ENCODE measurements around the gene CACNB1.
A peak's percentile ranks its signal among the peaks of the same experiment; 100 is the strongest.
"Not testable (repeated sequence)": the region's sequence is repeated elsewhere in the genome, so short reads cannot be mapped to it uniquely, and the experiment has no call there.

CACNB1 gene

DNA sequence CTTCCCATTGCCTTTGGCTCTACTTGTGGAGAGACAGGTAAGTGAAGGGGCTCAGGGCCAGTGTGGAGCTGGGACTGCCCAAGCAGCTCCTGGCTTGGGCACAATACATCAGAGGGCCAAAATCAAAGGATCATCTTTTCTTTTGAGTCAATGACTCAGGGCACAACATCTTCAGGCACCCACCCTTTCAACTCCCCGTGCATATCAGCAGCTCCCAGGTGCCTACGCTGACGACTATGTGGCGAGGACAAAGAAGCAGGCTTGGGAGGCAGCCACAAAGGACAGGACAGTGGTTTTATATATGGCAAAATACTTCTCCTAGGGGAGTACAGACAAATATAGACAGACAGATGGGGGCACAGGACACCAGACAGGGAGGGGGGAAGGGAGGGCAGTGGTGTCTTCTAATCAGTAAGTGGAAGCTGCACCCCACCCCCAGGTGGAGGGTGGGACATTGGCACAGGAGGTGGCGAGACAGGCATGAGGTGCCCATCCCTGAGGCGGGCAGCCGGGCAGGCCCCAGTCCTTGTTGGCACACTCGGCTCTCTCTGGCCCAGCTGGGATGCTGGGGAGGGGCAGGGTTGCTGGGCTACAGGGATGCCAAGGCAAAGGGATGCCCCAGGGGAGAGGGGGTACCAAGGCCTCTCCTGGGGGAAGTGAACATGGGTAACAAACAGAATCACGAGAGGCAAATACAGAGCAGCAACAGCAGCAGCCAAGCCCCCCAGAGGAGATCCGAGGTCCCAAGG is 23.8 kb downstream of the CACNB1 start:
- no peak for DNase-seq

DNA sequence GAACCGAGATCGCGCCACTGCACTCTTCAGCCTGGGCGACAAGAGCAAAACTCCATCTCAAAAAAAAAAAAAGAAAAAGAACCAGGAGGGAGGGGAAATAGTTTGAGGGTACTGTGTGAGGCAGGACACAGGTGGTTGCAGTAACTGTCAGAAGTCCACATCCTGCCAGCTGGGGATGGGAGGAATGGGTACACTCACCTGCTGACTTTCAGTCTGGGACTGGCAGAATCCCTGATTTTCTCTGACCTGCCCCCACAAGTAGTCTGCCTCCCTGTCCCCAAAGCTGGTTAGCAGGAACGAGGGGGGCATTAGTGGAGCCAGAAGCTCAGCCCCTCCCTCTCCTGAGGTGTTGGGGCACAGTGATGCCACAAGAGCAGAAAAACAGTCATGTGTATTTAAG is 24.4 kb downstream of the CACNB1 start:
- no peak for DNase-seq

DNA sequence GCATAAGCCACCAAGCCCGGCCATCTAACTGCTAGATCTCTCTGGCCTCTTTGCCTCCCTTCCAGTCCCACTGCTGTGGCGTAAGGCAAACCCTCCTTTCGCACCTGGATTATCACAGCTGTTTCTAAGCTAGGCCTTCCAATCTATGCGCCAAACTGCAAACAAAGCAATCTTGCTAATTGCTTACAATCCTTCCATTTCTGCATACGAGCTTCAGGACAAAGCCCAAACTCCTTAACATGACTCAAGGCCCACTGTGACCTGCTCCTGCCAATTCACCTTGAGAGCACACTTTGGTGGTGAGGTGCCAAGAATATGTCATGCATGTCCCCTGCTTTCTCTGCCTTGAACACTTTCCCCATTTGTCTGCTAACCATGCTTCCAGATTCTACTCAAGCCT is 25.5 kb downstream of the CACNB1 start:
- peak; percentile 42 for DNase-seq

DNA sequence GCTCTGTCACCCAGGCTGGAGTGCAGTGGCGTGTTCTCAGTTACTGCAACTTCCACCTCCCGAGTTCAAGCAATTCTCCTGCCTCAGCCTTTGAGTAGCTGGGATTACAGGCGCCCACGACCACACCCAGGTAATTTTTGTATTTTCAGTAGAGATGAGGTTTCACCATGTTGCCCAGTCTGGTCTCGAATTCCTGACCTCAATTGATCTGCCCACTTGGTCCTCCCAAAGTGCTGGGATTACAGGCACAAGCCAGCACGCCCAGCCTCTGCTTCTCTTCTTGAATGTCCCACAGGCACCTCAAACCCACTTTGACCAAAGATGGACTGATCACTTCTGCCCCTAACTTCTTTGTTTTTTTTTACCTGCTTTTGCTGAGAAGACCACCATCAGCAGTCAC is 26.9 kb downstream of the CACNB1 start:
- no peak for DNase-seq

DNA sequence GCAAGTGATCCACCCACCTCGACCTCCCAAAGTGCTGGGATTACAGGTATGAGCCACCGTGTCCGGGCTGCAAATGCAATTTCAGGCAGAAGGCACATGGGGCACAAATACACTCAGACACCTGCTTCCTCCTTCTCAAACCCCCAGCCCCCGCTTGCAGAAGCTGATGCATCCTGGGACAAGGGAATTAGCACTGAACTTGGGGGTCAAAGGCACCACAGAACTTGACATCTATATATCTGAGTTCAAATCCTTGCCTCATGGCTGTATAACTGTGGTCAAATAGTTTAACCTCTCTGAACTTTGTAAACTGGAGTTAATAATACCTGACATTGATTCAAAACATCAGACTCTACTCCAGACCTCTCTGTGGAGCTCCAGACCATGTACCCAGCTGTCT is 27.4 kb downstream of the CACNB1 start:
- DNase-seq, result peak; percentile 15

DNA sequence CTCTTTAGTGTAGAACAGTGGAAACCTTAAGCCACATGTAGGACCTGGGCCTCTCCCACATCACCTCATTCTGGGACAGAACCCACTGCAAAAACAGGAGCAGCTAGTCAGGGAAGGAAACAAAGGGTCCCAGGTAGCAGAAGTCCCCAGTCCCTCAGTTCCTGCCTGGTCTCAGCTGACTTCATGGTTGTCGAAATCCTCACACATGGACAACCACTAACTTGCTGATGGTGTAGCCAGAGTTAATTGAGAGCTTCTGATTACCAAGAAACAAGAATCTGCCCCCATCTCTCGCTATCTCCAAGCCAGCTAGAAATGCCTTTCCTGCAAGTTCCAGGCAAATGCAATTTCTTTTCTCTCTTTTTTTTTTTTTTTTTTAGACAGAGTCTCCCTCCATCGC is 28.0 kb downstream of the CACNB1 start:
- no peak for DNase-seq

DNA sequence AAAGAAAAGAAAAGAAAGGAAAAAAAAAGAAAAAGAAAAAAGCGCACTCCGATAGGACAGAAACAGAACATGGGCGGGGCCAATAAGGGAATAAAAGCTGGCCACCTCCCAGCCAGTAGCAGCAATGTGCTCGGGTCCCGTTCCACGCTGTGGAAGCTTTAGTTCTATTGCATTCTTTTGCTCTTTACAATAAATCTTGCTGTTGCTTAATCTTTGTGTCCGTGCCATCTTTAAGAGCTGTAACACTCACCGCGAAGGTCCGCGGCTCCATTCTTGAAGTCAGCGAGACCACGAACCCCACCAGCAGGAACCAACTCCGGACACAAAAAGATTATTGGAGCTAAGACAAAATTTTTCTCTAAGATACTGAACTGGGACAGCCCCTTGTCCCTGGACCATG is 28.4 kb downstream of the CACNB1 start:
- no peak for DNase-seq

DNA sequence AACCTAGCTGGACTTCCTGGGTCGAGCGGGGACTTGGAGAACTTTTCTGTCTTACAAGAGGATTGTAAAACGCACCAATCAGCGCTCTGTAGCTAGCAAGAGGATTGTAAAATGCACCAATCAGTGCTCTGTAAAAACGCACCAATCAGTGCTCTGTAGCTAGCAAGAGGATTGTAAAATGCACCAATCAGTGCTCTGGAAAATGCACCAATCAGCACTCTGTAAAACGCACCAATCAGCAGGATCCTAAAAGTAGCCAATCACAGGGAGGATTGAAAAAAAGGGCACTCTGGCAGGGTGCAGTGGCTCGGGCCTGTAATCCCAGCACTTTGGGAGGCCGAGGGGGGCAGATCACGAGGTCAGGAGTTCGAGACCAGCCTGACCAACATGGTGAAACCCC is 29.0 kb downstream of the CACNB1 start:
- DNase-seq, result not testable (repeated sequence)

DNA sequence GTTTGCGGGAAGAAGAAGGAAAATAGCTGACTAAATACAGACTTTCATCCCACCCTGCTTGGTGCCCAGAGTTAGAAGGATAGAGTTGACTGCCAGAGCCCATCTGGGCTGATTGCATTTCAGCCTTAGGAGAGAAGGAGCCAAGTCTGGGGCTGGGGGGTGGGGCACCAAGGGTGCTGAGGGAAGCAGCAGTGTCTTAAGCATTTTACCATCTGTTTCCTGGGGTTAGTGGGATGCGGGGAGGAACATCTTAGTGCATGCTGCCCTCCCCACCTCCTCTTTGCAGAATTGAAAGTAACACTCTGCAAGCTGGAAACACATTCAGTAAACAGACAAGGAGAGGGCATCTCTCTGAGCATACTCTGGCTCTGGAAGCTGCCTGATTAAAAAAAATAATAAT is 30.0 kb downstream of the CACNB1 start:
- DNase-seq, result peak; percentile 98

DNA sequence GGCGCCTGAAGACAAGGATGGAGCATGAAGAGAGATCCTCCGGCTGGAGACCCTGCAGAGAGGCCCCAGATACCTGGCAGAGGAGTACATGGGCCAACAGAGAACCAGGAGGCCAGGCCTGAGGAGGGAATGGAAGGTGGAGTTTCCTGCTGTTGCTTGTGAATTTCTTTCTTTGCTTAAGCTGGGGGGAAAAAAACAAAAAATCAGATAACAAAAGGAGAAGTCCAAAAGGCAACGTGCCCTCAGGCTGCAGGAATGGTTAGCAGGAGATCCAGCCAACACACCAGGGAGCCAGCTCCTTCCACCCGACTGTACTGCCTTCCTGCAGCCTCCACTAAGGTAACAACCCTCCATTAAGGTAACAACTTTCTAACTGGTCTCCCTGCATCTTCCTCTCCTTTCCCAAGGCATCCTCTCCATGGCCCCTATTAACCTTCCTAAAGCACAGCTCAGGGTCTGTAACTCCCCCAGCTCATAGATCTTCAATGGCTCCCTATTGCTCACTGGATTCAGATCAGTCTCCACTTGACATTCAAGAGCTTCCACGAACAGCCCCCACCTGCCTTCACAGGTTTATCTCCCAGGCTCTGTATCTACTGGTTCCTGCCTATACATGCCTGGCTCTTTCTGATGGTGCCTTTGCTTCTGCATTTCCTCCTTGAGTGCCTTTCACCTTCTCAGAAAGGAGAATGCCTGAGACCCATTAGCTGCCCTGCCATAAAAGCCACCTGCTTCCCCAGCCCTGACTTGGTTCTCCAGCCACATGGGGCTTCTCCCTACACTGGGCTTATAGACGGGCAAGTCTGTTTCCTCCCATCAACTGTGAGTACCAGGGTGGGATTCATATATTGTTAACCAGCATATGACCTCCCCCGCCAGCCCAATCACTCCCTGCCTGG is 30.8 kb downstream of the CACNB1 start:
- DNase-seq, result peak; percentile 73

DNA sequence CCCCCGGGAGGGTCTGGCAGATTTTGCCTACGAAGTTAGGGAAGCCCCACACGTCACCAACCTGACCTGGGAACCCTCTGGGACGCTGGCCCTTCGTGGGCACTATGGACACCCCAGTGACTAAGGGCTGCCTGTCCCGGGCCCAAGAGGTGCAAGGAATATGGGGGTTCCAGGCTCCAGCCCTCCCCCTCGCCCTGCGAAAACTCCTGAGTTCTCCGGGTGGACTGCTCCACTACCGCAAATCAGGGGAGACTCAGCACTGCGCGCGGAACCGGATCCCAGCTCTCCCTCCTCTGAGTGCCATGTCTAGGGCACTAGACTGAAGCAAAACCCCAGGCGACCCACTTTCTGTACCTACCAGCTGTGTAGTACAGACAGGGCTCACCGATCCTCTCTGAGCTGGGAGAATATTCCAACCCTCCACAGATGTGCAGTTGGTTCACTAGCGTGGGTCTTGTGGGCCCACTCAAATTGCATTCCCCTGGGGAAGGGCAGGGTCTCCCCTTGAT is 31.6 kb downstream of the CACNB1 start, which contains the start of gene ARL5C:
Gene ARL5C (minus strand): TSS at position 321 of the 509 bp plus-strand sequence. CDS start 401 bp downstream, outside the sequence.
- no peak for DNase-seq

DNA sequence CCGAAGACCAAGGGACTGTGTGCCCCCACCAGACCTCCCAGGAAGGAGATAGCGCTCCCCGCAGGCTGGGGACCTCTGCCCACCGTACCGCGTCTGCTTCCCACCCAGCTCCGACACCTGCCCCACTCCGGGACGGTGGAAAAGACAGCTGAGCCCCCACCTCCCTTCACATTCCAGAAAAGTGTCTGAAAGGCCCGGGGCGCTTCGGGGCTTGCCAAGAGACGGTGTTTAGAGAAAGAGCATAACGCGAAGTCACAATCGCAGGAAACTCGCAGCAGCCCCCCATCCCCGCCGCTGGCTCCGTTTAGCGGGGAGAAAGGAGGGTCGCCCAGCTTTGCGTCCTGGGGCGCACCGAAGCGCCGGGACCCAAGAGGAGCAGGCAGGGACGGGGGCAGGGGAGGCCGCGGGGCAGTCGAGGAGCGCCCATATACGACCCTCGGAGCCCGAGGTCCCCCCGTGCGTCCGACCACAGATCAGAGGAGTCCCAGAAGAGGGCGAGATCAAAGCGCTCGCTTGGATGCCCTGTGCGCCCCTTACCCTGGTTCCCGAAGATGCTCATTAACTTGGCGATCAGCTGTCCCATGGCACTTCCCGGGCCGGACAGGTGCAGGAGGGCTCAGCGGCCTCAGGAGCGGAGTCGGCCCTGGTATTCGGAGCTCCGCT is 32.2 kb downstream of the CACNB1 start:
- no peak for DNase-seq

DNA sequence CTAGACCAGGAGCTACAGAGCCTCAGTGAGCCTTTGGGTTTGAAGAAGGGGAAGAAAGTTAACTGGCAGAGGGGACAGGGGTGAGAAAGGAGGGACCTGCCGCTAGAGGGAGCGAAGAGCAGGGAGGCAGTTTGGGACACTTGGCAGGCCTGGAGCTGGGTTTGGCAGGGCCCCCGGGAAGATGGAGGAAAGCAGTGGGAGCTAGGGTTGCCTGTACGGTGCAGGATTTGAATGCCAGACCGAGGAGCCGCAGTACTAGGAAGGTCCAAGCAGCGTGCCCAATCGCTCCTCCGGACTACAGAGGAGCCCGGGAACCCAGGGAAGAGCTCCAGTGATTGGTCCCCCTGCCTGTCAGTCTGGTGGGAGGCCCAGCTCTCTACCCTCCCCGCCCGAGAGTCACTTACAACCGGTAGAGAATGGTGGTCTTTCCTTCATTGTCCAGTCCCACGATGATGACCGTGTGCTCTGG is 32.8 kb downstream of the CACNB1 start:
- DNase-seq, result peak; percentile 92

DNA sequence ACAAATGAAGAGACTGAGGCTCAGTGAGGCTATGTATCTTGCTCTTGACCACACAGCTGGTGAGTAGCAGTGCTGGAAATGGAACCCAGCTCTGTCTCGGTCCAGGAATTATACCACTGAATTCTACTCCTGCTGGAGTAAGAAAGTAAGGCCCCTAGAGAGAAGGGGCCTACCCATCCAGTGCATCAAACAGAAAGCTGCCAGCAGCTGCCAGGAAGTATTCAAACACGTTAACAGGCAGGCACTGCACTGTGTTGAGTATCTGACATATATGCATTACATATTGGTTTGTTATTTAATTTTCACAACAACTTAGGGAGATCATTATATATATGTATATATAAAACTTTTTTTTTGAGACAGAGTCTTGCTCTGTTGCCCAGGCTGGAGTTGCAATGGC is 35.5 kb downstream of the CACNB1 start:
- DNase-seq, result no peak

DNA sequence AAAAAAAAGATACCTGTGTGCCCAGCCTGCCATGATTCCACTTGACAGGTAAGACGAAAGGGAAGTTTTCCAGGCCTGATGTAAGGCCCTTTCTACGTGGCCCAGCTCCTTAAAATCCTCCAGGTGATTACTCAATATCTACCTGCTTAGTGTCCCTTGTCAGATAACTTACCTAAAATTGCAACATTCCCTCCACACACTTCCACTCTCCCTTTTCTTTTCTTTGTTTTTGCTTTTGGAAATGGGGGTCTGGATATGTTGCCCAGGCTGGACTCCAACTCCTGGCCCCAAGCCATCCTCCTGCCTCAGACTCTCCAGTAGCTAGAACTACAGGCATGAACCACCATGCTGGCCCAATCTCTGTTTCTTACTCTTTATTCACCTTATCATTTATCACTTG is 38.8 kb downstream of the CACNB1 start:
- DNase-seq, result no peak

DNA sequence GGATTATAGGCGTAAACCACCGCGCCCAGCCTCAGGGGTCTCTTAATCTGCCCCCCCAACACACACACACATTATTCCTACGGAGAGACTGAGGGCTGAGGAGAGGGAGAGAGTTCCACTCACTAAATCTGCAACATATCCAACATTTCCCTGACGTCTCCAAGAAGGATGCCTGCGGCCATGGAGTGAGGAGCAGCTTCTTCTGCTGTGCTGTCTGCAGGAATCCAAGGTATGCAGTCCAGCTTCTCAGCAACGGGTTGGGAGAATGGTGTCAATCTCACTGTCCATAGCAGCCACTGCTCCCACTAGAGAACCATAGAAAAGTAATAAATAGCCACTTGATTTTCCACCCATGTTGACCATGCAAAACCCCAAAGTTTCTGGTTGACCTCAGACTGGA is 41.0 kb downstream of the CACNB1 start:
- DNase-seq, result no peak

DNA sequence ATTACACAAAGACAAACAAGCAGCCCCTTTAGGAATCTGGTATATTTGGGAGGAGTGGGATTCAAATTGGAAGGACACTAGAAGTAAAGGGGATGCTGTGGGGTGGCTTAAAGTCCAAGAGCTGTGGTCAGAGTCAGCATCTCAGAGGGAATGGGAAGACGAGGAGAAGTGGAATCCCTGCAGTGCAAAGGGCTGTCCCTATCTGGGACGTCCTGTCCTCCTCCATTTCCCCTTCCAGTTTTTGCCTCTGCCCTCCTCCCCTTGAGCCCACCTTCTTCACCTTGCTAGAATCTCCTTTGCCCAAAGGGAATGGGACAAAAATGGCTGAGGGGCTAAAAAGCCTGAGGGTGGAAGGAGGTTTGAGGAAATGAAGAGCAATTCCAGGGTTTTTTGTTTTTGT is 41.8 kb downstream of the CACNB1 start:
- DNase-seq, result no peak

DNA sequence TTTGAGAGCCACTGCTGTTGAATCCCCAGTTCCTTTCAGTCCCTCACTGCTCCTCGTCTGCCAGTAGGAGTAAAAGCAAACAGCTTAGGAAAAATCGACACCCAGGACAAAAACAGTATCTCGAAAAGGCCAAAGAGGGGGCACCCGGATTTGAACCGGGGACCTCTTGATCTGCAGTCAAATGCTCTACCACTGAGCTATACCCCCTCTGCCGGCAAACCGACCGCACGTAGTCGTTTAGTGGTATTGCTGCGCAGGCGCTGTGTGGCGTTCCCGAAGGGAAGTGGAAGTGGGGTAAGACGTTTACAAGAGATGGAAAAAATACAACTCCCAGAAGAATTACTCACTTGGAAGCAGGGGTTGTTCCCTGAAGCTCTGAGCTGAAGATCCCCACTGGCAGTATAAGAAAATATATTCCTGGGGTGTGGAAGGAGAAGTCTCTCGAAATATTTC is 43.8 kb downstream of the CACNB1 start:
- DNase-seq, result peak; percentile 93

DNA sequence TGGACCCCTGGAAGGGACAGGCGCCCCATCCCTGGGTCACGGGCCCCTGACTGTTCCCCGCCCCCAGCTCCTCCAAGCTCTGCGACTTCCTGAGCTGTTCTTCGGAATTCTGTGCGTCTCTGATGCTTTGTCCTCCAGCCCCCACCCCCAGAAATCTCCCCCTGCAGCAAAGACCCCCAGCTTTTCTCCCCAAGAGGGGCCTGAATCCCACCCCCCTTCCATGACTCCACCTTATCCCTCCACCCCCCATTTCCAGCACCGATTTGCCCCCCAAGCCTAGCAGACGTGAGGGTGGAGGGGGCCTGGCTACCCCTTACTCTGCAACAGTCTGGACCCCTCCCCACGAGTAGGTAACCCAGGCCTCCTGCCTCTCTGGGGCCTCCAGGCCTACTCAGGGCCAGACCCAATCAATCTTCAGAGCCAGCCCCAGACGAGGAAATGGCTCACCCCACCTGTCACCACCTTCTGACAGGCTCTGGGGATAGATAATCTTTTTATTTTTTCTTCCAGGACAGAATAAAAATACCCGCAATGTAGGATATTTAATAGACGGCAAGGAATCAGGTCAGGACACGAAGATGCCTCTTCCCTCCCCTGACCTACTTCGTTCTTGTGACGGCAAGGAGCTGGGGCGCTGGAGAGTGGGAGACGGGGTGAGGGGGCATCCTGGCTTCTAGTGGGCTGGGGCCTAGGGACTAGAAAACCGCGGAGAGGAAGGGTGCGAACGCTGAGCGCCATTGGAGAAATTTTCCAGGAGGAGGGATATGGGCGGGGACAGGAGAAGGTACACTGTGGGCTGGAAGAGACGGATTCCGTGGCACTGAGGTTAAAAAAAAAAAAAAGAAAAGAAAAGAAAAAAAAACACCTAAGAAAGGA is 45.3 kb downstream of the CACNB1 start:
- DNase-seq, result peak; percentile 88

DNA sequence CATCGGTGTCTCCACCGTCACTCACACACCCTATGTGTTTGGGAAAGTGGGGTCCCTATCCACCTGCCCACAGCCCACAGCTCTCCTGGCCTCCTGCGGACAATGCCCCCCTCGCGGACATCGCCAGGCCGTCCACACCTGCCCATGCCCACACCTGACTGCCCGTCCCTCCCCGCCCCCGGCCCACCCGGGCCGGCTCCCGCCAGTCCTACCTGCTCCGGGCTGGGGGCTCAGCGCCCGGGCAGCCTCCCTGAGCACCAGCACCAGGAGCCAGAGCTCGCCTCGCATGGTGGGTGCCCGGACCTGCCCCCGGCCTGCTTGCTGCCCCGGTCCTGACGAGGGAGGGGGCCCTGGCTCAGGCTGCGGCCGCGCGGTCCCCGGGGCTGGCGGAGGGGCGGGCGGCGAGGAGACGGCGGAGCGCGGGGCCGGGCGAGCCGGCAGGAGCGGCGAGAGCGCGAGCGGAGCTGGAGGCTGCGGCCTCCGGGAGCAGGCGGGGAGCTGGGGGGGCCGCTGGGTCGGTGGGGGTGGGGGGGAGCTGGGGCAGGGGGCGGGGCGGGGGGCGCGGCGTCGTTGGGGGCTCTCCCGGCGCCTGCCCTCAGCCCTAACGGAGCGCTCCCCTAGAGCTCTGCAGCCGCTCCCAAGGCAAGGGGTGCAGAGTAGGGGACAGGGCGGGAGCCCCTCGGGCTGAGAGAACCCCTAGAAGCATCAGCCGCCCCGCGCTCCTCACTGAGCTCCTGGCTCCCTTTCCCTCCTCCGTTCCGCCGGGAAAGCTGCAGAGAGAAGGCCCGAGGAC is 46.1 kb downstream of the CACNB1 start, which contains the start of gene PLXDC1:
Gene PLXDC1 (minus strand): TSS at position 488 of the 793 bp plus-strand sequence. CDS start 200 bp downstream, at position 288.
- no peak for DNase-seq

DNA sequence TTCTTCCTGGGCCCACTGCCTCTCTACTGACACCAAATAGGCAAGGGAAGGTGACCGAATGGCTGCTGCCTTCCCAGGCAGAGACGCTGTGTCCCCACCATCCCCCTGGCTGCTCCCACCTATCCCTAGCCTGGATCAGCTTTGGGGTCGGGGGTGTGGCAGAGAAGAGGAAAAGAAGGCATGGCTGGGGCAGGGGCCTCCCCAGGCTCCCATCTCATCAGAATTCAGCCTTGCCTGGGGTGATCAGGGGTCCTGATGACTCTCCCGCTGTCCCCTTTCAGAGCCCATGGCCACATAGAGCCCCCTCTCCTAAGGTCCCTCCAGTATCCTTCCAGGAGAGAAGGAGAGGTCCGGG is 46.7 kb downstream of the CACNB1 start:
- no peak for DNase-seq

All from NCI-H82 (cell line).